ENCODE results near the gene GALNT17.

DNA sequence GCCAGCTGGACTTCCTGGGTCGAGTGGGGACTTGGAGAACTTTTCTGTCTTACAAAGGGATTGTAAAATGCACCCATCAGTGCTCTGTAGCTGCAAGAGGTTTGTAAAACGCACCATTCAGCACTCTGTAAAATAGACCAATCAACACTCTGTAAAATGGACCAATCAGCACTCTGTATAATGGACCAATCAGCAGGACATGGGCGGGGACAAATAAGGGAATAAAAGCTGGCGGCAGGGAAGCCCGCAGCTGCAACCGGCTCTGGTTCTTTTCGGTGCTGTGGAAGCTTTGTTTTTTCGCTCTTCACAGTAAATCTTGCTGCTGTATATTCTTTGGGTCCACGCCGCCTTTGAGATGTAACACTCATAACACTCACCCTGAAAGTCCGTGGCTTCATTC, 151.9 kb downstream of the GALNT17 start:
- TF ChIP-seq, protein P1, sequence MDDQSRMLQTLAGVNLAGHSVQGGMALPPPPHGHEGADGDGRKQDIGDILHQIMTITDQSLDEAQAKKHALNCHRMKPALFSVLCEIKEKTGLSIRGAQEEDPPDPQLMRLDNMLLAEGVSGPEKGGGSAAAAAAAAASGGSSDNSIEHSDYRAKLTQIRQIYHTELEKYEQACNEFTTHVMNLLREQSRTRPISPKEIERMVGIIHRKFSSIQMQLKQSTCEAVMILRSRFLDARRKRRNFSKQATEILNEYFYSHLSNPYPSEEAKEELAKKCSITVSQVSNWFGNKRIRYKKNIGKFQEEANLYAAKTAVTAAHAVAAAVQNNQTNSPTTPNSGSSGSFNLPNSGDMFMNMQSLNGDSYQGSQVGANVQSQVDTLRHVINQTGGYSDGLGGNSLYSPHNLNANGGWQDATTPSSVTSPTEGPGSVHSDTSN (CRISPR knock-in tag; IDR thresholded peaks at IDR 0.05) = no peak
- TF ChIP-seq, protein P2, sequence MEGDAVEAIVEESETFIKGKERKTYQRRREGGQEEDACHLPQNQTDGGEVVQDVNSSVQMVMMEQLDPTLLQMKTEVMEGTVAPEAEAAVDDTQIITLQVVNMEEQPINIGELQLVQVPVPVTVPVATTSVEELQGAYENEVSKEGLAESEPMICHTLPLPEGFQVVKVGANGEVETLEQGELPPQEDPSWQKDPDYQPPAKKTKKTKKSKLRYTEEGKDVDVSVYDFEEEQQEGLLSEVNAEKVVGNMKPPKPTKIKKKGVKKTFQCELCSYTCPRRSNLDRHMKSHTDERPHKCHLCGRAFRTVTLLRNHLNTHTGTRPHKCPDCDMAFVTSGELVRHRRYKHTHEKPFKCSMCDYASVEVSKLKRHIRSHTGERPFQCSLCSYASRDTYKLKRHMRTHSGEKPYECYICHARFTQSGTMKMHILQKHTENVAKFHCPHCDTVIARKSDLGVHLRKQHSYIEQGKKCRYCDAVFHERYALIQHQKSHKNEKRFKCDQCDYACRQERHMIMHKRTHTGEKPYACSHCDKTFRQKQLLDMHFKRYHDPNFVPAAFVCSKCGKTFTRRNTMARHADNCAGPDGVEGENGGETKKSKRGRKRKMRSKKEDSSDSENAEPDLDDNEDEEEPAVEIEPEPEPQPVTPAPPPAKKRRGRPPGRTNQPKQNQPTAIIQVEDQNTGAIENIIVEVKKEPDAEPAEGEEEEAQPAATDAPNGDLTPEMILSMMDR (tag by site-specific recombination; IDR thresholded peaks at IDR 0.05) = no peak
- TF ChIP-seq SETDB1 (IDR thresholded peaks at IDR 0.05; ENCODE audit: insufficient read length, low read length) = no peak
- TF ChIP-seq ZNF626 (tag by site-specific recombination; IDR thresholded peaks at IDR 0.05) = no peak

All from HEK293 (cell line).